GM04504 (cell line): Measurements from ENCODE around the gene TMEM270.
A peak's percentile ranks its signal among the peaks of the same experiment; 100 is the strongest.

Experiments
- DNase-seq: peaks from one replicate; pipeline ENCODE4 v3.0.0-alpha.2; 2012; ENCODE audit warnings: low read depth

The TMEM270 gene

GRCh38 chr7:73888959-73889358 is 28.0 kb downstream of the TMEM270 start:
- no peak for DNase-seq

- DNase-seq: no peak
Measured at GRCh38 chr7:73890555-73891147, 29.7 kb downstream of the TMEM270 start.

GRCh38 chr7:73891178-73891885 is 30.4 kb downstream of the TMEM270 start:
- no peak for DNase-seq

- DNase-seq: peak; percentile 52
Measured at GRCh38 chr7:73892003-73892999, 31.3 kb downstream of the TMEM270 start.

- no peak for DNase-seq
Measured at GRCh38 chr7:73893342-73894101, 32.6 kb downstream of the TMEM270 start.

GRCh38 chr7:73894166-73894565 is 33.2 kb downstream of the TMEM270 start:
- DNase-seq: no peak

- peak; percentile 98 for DNase-seq
Measured at GRCh38 chr7:73894733-73895551, 34.0 kb downstream of the TMEM270 start.

- DNase-seq: no peak
Measured at GRCh38 chr7:73895626-73896025, 34.7 kb downstream of the TMEM270 start.

- no peak for DNase-seq
Measured at GRCh38 chr7:73896454-73896853, 35.5 kb downstream of the TMEM270 start.

- peak; percentile 92 for DNase-seq
Measured at GRCh38 chr7:73899731-73900142, 38.8 kb downstream of the TMEM270 start.

- DNase-seq: no peak
Measured at GRCh38 chr7:73900286-73900685, 39.3 kb downstream of the TMEM270 start.

GRCh38 chr7:73901231-73901822 is 40.4 kb downstream of the TMEM270 start:
- DNase-seq: no peak

GRCh38 chr7:73901823-73902597 is 41.1 kb downstream of the TMEM270 start:
- no peak for DNase-seq

GRCh38 chr7:73903321-73904218 is 42.6 kb downstream of the TMEM270 start:
- DNase-seq: no peak

- DNase-seq: no peak
Measured at GRCh38 chr7:73904219-73905137, 43.5 kb downstream of the TMEM270 start.

GRCh38 chr7:73905360-73905759 is 44.4 kb downstream of the TMEM270 start:
- DNase-seq: no peak

- DNase-seq: no peak
Measured at GRCh38 chr7:73906874-73907273, 45.9 kb downstream of the TMEM270 start.
